Neural progenitor cell (in vitro differentiated cells): ENCODE measurements around the gene IL26. TPM values are rescaled to one million over a fixed set of nuclear protein-coding genes. Genes with fewer than 3 reads are reported as not detected.

Source experiments
- DNase-seq: peaks from one replicate; pipeline ENCODE4 v3.0.0-alpha.2; 2016; ENCODE audit warnings: low spot score
- H2AFZ ChIP-seq: fragments of 200-600 bp; sonication (generic); replicated peaks from 2 replicates; pipeline ENCODE4 v1.6.1; 2016; ENCODE audit warnings: antibody characterized with exemption
- H3F3A ChIP-seq: fragments of 200-600 bp; sonication (generic); 2 replicates; pipeline ENCODE4 v1.6.1; 2016; ENCODE audit warnings: antibody characterized with exemption, low read depth
- H3K27ac ChIP-seq: fragments of 200-600 bp; sonication (generic); 2 replicates; pipeline ENCODE4 v1.5.1; 2016; ENCODE audit warnings: mild to moderate bottlenecking
- H3K27me3 ChIP-seq: fragments of 200-600 bp; sonication (generic); 2 replicates; pipeline ENCODE4 v1.6.1; 2016; ENCODE audit warnings: mild to moderate bottlenecking, moderate library complexity
- H3K36me3 ChIP-seq: fragments of 200-600 bp; sonication (generic); 2 replicates; pipeline ENCODE4 v1.5.1; 2016
- H3K4me1 ChIP-seq: fragments of 200-600 bp; sonication (generic); 2 replicates; pipeline ENCODE4 v1.6.1; 2016; ENCODE audit warnings: mixed run types
- H3K4me2 ChIP-seq: fragments of 200-600 bp; sonication (generic); 2 replicates; pipeline ENCODE4 v1.6.1; 2016
- H3K4me3 ChIP-seq: fragments of 200-600 bp; sonication (generic); 2 replicates; pipeline ENCODE4 v1.5.1; 2016
- H3K79me2 ChIP-seq: fragments of 200-600 bp; sonication (generic); 2 replicates; pipeline ENCODE4 v1.6.1; 2016; ENCODE audit warnings: low read depth
- H3K9ac ChIP-seq: fragments of 200-600 bp; sonication (generic); 2 replicates; pipeline ENCODE4 v1.6.1; 2016
- H3K9me3 ChIP-seq: fragments of 200-600 bp; sonication (generic); 2 replicates; pipeline ENCODE4 v1.5.1; 2016; ENCODE audit warnings: low read depth
- H4K20me1 ChIP-seq: fragments of 200-600 bp; sonication (generic); 2 replicates; pipeline ENCODE4 v1.6.1; 2016; ENCODE audit warnings: low read depth
- H3K27ac Mint-ChIP-seq: 3 replicates; pipeline ENCODE4 v1.8.0; 2021; ENCODE audit warnings: mixed read lengths
- H3K27me3 Mint-ChIP-seq: 2 replicates; pipeline ENCODE4 v1.8.0; 2022; ENCODE audit warnings: low read depth, mild to moderate bottlenecking, inconsistent platforms, moderate library complexity, mixed read lengths; ENCODE audit not compliant: insufficient read depth
- H3K36me3 Mint-ChIP-seq: 3 replicates; pipeline ENCODE4 v1.8.0; 2021; ENCODE audit warnings: mixed read lengths
- H3K4me1 Mint-ChIP-seq: 3 replicates; pipeline ENCODE4 v1.8.0; 2021; ENCODE audit warnings: mixed read lengths
- H3K4me3 Mint-ChIP-seq: 3 replicates; pipeline ENCODE4 v1.8.0; 2021; ENCODE audit warnings: mild to moderate bottlenecking, moderate library complexity, mixed read lengths
- H3K9me3 Mint-ChIP-seq: 3 replicates; pipeline ENCODE4 v1.8.0; 2020; ENCODE audit warnings: mixed read lengths
- CTCF ChIP-seq: fragments of 200-600 bp; sonication (generic); IDR thresholded peaks from 2 replicates; pipeline ENCODE4 v1.5.1; 2017; ENCODE audit warnings: antibody characterized with exemption, mild to moderate bottlenecking
- EZH2 ChIP-seq: fragments of 200-600 bp; sonication (generic); IDR thresholded peaks from 2 replicates; pipeline ENCODE4 v1.6.1; 2017; ENCODE audit warnings: antibody characterized with exemption, mild to moderate bottlenecking, moderate library complexity
- EZH2phosphoT487 ChIP-seq: fragments of 200-600 bp; sonication (generic); IDR thresholded peaks from 2 replicates; pipeline ENCODE4 v1.6.1; 2017; ENCODE audit warnings: antibody characterized with exemption
- total RNA-seq: library from RNA; depleted of rRNA; stranded (reverse); fragments of >200 nt; gene quantifications from 2 replicates; pipeline ENCODE4 v1.2.3, GENCODE V29; 2015; ENCODE audit warnings: low replicate concordance

IL26 gene
- total RNA-seq, 1 donor from 2014 or later = not detected

GRCh38 chr12:68250454-68250853 lies 24.8 kb upstream of the IL26 start:
- H3K36me3 Mint-ChIP-seq = no peaks in the 10 kb centered on the region
- Histone ChIP-seq H3K36me3 (no peaks in the 10 kb centered on the region), H3K9me3 (no peaks in the 10 kb centered on the region), H3K9ac (no peak overlapping the region), H3K4me1 (peaks cover 24% of the 10 kb centered on the region), H2AFZ (no peak overlapping the region), H3K4me3 (no peak overlapping the region), H3K79me2 (no peaks in the 10 kb centered on the region), H3K27ac (no peak overlapping the region), H3K27me3 (peaks cover 9% of the 10 kb centered on the region), H4K20me1 (no peaks in the 10 kb centered on the region), H3F3A (peaks cover 20% of the 10 kb centered on the region), H3K4me2 (peak overlapping the region; percentile 44)
- TF ChIP-seq EZH2phosphoT487 (peak; percentile 98), EZH2 (no peak)
- H3K9me3 Mint-ChIP-seq = peaks cover 15% of the 10 kb centered on the region
- no peak overlapping the region for H3K4me3 Mint-ChIP-seq
- no peak overlapping the region for H3K27ac Mint-ChIP-seq
- no peaks in the 10 kb centered on the region for H3K27me3 Mint-ChIP-seq
- peak; percentile 55 for DNase-seq
- H3K4me1 Mint-ChIP-seq = peaks cover 20% of the 10 kb centered on the region

GRCh38 chr12:68247785-68248184 lies 22.2 kb upstream of the IL26 start:
- no peak overlapping the region for H2AFZ ChIP-seq
- DNase-seq = no peak
- Mint-ChIP-seq H3K9me3 (peaks cover 15% of the 10 kb centered on the region), H3K4me1 (peaks cover 43% of the 10 kb centered on the region), H3K27ac (no peak overlapping the region), H3K27me3 (peaks cover 2% of the 10 kb centered on the region), H3K36me3 (no peaks in the 10 kb centered on the region), H3K4me3 (no peak overlapping the region)
- no peak overlapping the region for H3K4me2 ChIP-seq
- H3K9ac ChIP-seq = no peak overlapping the region
- no peak for TF ChIP-seq CTCF
- TF ChIP-seq EZH2phosphoT487 = no peak
- no peak for TF ChIP-seq EZH2
- H3K9me3 ChIP-seq = no peaks in the 10 kb centered on the region
- no peak overlapping the region for H3K27ac ChIP-seq
- no peaks in the 10 kb centered on the region for H3K79me2 ChIP-seq
- H3K4me3 ChIP-seq = no peak overlapping the region
- H3K4me1 ChIP-seq = peaks cover 39% of the 10 kb centered on the region
- peaks cover 28% of the 10 kb centered on the region for H3F3A ChIP-seq
- peaks cover 9% of the 10 kb centered on the region for H3K27me3 ChIP-seq
- no peaks in the 10 kb centered on the region for H3K36me3 ChIP-seq
- H4K20me1 ChIP-seq = no peaks in the 10 kb centered on the region

- peaks cover 28% of the 10 kb centered on the region for H3F3A ChIP-seq
- peaks cover 39% of the 10 kb centered on the region for H3K4me1 ChIP-seq
- Mint-ChIP-seq H3K27ac (peak overlapping the region; percentile 80), H3K27me3 (peaks cover 2% of the 10 kb centered on the region), H3K4me1 (peaks cover 44% of the 10 kb centered on the region), H3K9me3 (peaks cover 15% of the 10 kb centered on the region), H3K4me3 (peak overlapping the region; percentile 5), H3K36me3 (no peaks in the 10 kb centered on the region)
- H4K20me1 ChIP-seq = no peaks in the 10 kb centered on the region
- no peak for DNase-seq
- H3K4me2 ChIP-seq = peak overlapping the region; percentile 63
- peaks cover 9% of the 10 kb centered on the region for H3K27me3 ChIP-seq
- H3K27ac ChIP-seq = peak overlapping the region; percentile 78
- no peaks in the 10 kb centered on the region for H3K9me3 ChIP-seq
- H2AFZ ChIP-seq = peak overlapping the region; percentile 81
- no peaks in the 10 kb centered on the region for H3K79me2 ChIP-seq
- H3K36me3 ChIP-seq = no peaks in the 10 kb centered on the region
- TF ChIP-seq EZH2phosphoT487 = no peak
- TF ChIP-seq EZH2 = no peak
- no peak for TF ChIP-seq CTCF
- no peak overlapping the region for H3K9ac ChIP-seq
- peak overlapping the region; percentile 3 for H3K4me3 ChIP-seq
These were observed 20.7 kb upstream of the IL26 start for GRCh38 chr12:68246350-68246749.

- peak overlapping the region; percentile 81 for H2AFZ ChIP-seq
- H3K9me3 ChIP-seq = no peaks in the 10 kb centered on the region
These were observed 19.8 kb upstream of the IL26 start for GRCh38 chr12:68245180-68246021.

More at GRCh38 chr12:68245180-68246021, 19.8 kb upstream of the IL26 start:
- Mint-ChIP-seq H3K4me1 (peaks cover 41% of the 10 kb centered on the region), H3K27me3 (peaks cover 2% of the 10 kb centered on the region), H3K27ac (peak overlapping the region; percentile 80), H3K36me3 (no peaks in the 10 kb centered on the region), H3K9me3 (peaks cover 15% of the 10 kb centered on the region), H3K4me3 (peak overlapping the region; percentile 50)
- Histone ChIP-seq H4K20me1 (no peaks in the 10 kb centered on the region), H3K27ac (peak overlapping the region; percentile 78), H3K27me3 (peaks cover 9% of the 10 kb centered on the region), H3K4me2 (peak overlapping the region; percentile 63), H3K79me2 (no peaks in the 10 kb centered on the region), H3K36me3 (no peaks in the 10 kb centered on the region), H3F3A (peaks cover 28% of the 10 kb centered on the region), H3K9ac (no peak overlapping the region), H3K4me1 (peaks cover 33% of the 10 kb centered on the region), H3K4me3 (peak overlapping the region; percentile 3)
- DNase-seq = peak; percentile 47
- no peak for TF ChIP-seq EZH2phosphoT487
- no peak for TF ChIP-seq CTCF
- TF ChIP-seq EZH2 = no peak
